Lung (tissue), 12 donors: ENCODE results near the gene KIAA2012. TPM values are rescaled to one million over a fixed set of nuclear protein-coding genes. Genes with fewer than 3 reads are reported as not detected.

Experiments used
- ATAC-seq: fragments of 200-7000 bp; cut with Tn5 transposase; one replicate; pipeline ENCODE4 v1.9.1; 2020; ENCODE audit warnings: moderate number of reproducible peaks; ENCODE audit not compliant: insufficient read depth, low FRiP score
- DNase-seq, 3 donors: peaks; one replicate each; pipeline ENCODE4 v3.0.0-alpha.2; 2013 to 2017
- H3K27ac ChIP-seq, 2 donors: one replicate each; pipeline ENCODE4 v1.5.1; 2013; ENCODE audit warnings: mild to moderate bottlenecking in 2 of 2, moderate library complexity in 2 of 2, control low read depth in 1 of 2, inconsistent platforms in 1 of 2, low read depth in 1 of 2, low read length in 1 of 2
- H3K27me3 ChIP-seq, 3 donors: one replicate each; pipeline ENCODE4 v1.5.1; 2013; ENCODE audit warnings: low read length in 2 of 3; ENCODE audit not compliant: control insufficient read depth in 3 of 3, insufficient read depth in 3 of 3
- H3K36me3 ChIP-seq, 4 donors: one replicate each; pipeline ENCODE4 v1.5.1; 2013; ENCODE audit warnings: low read length in 4 of 4, mild to moderate bottlenecking in 1 of 4, moderate library complexity in 1 of 4; ENCODE audit not compliant: control insufficient read depth in 4 of 4, insufficient read depth in 4 of 4
- H3K4me1 ChIP-seq, 5 donors: one replicate each; pipeline ENCODE4 v1.5.1; 2013; ENCODE audit warnings: low read length in 5 of 5, mild to moderate bottlenecking in 2 of 5, moderate library complexity in 1 of 5; ENCODE audit not compliant: control insufficient read depth in 5 of 5, insufficient read depth in 5 of 5
- H3K4me3 ChIP-seq: one replicate; pipeline ENCODE4 v1.5.1; 2013; ENCODE audit warnings: mild to moderate bottlenecking, control low read depth, moderate library complexity
- H3K9ac ChIP-seq, 2 donors: one replicate each; pipeline ENCODE4 v1.5.1; 2013; ENCODE audit warnings: low read length in 2 of 2, control low read depth in 1 of 2; ENCODE audit not compliant: insufficient read depth in 1 of 2
- H3K9me3 ChIP-seq, 4 donors: one replicate each; pipeline ENCODE4 v1.5.1; 2013; ENCODE audit warnings: low read length in 3 of 4, mild to moderate bottlenecking in 1 of 4, moderate library complexity in 1 of 4; ENCODE audit not compliant: control insufficient read depth in 4 of 4, insufficient read depth in 3 of 4
- WGBS, 2 donors: extraction: QIAGEN DNeasy Blood & Tissue Kit; methylation state at CpG; one replicate each; pipeline ENCODE4 v1.1.7; 2013; 5-methylcytosine and 5-hydroxymethylcytosine counted together
- polyA plus RNA-seq, 2 donors: library from polyadenylated mRNA; stranded (reverse); fragments of 200-250 nt; gene quantifications; one replicate each; pipeline ENCODE4 v1.2.1, GENCODE V29; 2013
- total RNA-seq, 2 donors: library from RNA; depleted of rRNA in 1 of 2; stranded (reverse); fragments of >200 nt in 1 of 2; gene quantifications; one replicate each; pipeline ENCODE4 v1.2.1, GENCODE V29; 2014 to 2021
- TF ChIP-seq, protein P1 (sequence below): IDR thresholded peaks from 2 replicates; pipeline ENCODE4 v1.5.1; 2012; ENCODE audit warnings: mild to moderate bottlenecking; ENCODE audit errors: control extremely low read depth, extremely low read depth
- donor health status: control.
- donor health status: control.
- donor health status: Bipolar disorder and iron deficiency.
- donor health status: healthy.
- donor health status: DM: yes; HTN: yes; CAD: no.

KIAA2012 gene
- total and polyA plus RNA-seq, 4 donors, result 0.69 to 8.5 (median 3.6) TPM

DNA sequence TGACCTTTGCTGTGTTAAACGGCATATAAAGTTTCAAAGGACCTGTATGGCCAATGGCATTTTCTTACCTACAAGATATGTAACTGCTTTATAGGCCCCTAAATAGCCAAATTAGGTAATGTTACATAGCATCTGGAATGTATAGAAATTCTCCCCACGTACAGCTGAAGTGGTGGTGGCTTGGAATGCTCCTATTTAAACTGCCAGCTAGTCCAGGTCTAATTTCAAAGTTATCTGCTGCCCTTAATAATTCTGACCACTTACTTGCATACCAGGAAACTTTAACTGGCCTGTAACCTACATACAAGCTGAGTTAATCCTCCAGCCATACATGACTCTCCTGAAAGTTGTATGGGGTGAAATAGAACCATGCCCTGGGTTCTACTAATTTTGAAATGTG lies 1.3 kb downstream of the KIAA2012 start:
- Histone ChIP-seq H3K27me3 (no peaks in the 10 kb centered on the region), H3K9me3 (no peaks in the 10 kb centered on the region), H3K9ac (no peak overlapping the region), H3K4me3 (no peak overlapping the region), H3K27ac (no peak overlapping the region), H3K4me1 (peaks cover 0 to 7% (median 1%) of the 10 kb centered on the region in 5 donors), H3K36me3 (no peaks in the 10 kb centered on the region)
- ATAC-seq (no peak), DNase-seq (no peak)
- TF ChIP-seq, protein P1, sequence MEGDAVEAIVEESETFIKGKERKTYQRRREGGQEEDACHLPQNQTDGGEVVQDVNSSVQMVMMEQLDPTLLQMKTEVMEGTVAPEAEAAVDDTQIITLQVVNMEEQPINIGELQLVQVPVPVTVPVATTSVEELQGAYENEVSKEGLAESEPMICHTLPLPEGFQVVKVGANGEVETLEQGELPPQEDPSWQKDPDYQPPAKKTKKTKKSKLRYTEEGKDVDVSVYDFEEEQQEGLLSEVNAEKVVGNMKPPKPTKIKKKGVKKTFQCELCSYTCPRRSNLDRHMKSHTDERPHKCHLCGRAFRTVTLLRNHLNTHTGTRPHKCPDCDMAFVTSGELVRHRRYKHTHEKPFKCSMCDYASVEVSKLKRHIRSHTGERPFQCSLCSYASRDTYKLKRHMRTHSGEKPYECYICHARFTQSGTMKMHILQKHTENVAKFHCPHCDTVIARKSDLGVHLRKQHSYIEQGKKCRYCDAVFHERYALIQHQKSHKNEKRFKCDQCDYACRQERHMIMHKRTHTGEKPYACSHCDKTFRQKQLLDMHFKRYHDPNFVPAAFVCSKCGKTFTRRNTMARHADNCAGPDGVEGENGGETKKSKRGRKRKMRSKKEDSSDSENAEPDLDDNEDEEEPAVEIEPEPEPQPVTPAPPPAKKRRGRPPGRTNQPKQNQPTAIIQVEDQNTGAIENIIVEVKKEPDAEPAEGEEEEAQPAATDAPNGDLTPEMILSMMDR, result no peak
- 82 to 83% methylated on average over 2 of the region's 2 CpGs for WGBS, 2 donors

DNA sequence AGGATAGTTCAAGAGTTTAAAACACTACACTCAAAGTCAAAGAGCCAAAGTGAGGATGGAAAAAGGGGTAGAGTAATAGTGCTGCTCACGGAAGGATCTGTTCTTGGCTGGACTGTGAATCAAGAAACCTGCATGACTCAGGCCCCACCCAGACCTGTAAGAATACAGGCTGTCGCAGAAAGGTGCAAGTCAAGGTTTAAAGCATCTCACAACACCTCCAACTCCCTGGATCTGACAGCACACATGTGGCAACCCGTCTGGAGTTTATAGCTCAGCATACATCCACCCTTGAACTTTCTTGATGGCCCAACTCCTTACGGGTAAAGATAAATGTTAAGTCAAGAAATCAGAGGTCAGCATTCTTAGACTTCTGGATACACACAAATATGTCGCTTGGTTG lies 6.3 kb downstream of the KIAA2012 start:
- Histone ChIP-seq H3K4me1 (peaks cover 0 to 7% (median 4%) of the 10 kb centered on the region in 5 donors), H3K4me3 (no peak overlapping the region), H3K9me3 (no peaks in the 10 kb centered on the region), H3K27me3 (no peaks in the 10 kb centered on the region), H3K36me3 (no peaks in the 10 kb centered on the region), H3K27ac (no peak overlapping the region), H3K9ac (no peak overlapping the region)
- DNase-seq (no peak), ATAC-seq (no peak)
- TF ChIP-seq, protein P1, result no peak
- WGBS, 2 donors, result 82 to 87% methylated on average over 5 of the region's 5 CpGs

DNA sequence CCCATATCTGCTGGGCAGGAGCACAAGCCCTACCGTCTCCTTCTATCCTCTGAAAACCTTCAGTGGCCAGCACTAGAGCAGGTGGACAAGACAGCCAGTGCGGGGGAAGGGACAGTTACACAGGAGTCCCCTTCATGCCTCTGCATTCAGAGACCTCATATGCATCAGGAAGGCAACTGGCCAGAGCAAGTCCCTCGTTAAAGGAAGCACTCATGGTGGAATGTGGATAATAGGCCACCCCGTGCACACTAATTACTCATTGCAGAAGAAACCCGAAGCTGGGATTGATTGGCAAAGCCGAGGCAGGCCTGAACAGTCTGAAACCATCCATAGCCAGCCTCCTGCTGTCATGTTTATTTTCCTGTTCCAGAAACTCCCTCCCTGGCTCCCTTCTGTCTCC lies 11.2 kb downstream of the KIAA2012 start:
- DNase-seq, result peak in 2 of 3 donors; percentile 41 to 76
- no peak for ATAC-seq
- no peaks in the 10 kb centered on the region for H3K36me3 ChIP-seq
- peaks cover 0 to 20% (median 4%) of the 10 kb centered on the region in 5 donors for H3K4me1 ChIP-seq
- no peak overlapping the region for H3K9ac ChIP-seq
- no peaks in the 10 kb centered on the region for H3K27me3 ChIP-seq
- TF ChIP-seq, protein P1, result no peak
- no peak overlapping the region for H3K4me3 ChIP-seq
- H3K9me3 ChIP-seq, result no peaks in the 10 kb centered on the region
- 60 to 81% methylated on average over 6 of the region's 6 CpGs for WGBS, 2 donors
- H3K27ac ChIP-seq, result no peak overlapping the region

DNA sequence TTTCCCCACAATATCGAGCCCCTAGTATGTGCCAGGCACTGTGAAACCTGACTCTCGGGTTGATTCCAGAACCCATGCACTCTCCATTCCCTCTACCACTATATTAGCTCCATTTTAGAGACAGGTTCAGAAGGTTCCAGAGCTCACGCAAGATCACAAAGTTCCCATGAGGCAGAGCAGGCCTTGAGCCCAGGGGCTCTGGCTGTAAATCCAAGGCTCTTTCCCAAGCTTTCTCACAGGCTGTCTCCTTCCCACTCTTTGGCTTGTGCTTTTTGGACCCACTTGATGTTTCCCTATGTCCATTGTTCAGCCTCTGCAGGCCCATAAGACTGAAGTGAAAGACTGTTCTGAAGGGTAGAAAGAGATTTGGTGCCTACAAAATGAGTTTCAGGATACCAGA lies 15.7 kb downstream of the KIAA2012 start:
- TF ChIP-seq, protein P1, result no peak
- no peaks in the 10 kb centered on the region for H3K36me3 ChIP-seq
- ATAC-seq, result no peak
- no peak overlapping the region for H3K27ac ChIP-seq
- H3K9ac ChIP-seq, result no peak overlapping the region
- no peak overlapping the region for H3K4me3 ChIP-seq
- no peaks in the 10 kb centered on the region for H3K9me3 ChIP-seq
- DNase-seq, result no peak
- 85 to 96% methylated on average over 3 of the region's 3 CpGs for WGBS, 2 donors
- peaks cover 0 to 32% (median 4%) of the 10 kb centered on the region in 5 donors for H3K4me1 ChIP-seq
- H3K27me3 ChIP-seq, result no peaks in the 10 kb centered on the region
